Natural killer cell (primary cell): ENCODE measurements around the gene RNF213. TPM values are rescaled to one million over a fixed set of nuclear protein-coding genes. Genes with fewer than 3 reads are reported as not detected.

Experiments
- ATAC-seq, 3 donors: fragments of 150-1000 bp in 2 of 3; fragments of 200-7000 bp in 1 of 3; cut with Tn5 transposase; 1 replicate in 1 of 3; 2 replicates in 2 of 3; pipeline ENCODE4 v1.10.0; 2021; ENCODE audit warnings: mild to moderate bottlenecking in 2 of 3, moderate library complexity in 2 of 3
- DNase-seq, 2 donors: peaks; one replicate each; pipeline versions ENCODE4 v3.0.0 to v3.0.0-alpha.2; 2013 to 2021; ENCODE audit warnings: mixed read lengths in 1 of 2
- H3K27ac ChIP-seq: one replicate; pipeline ENCODE4 v1.5.1; 2013; ENCODE audit warnings: mild to moderate bottlenecking, low read length
- H3K27me3 ChIP-seq: one replicate; pipeline ENCODE4 v1.6.1; 2013; ENCODE audit warnings: low read length; ENCODE audit not compliant: control insufficient read depth, insufficient read depth
- H3K36me3 ChIP-seq: one replicate; pipeline ENCODE4 v1.6.1; 2013; ENCODE audit warnings: low read length; ENCODE audit not compliant: control insufficient read depth, insufficient read depth
- H3K4me1 ChIP-seq: one replicate; pipeline ENCODE4 v1.6.1; 2013; ENCODE audit warnings: low read length; ENCODE audit not compliant: control insufficient read depth, insufficient read depth
- H3K4me3 ChIP-seq: one replicate; pipeline ENCODE4 v1.5.1; 2013; ENCODE audit warnings: low read length
- H3K9me3 ChIP-seq: one replicate; pipeline ENCODE4 v1.6.1; 2013; ENCODE audit warnings: low read length; ENCODE audit not compliant: control insufficient read depth, insufficient read depth
- H3K27ac Mint-ChIP-seq, 2 donors: one replicate each; pipeline ENCODE4 v1.8.0; 2022; ENCODE audit warnings: mild to moderate bottlenecking in 2 of 2, mixed read lengths in 2 of 2, moderate library complexity in 1 of 2
- H3K27me3 Mint-ChIP-seq, 2 donors: one replicate each; pipeline ENCODE4 v1.8.0; 2022; ENCODE audit warnings: low read depth in 2 of 2, mixed read lengths in 2 of 2
- H3K36me3 Mint-ChIP-seq: one replicate; pipeline ENCODE4 v1.8.0; 2022; ENCODE audit warnings: mixed read lengths
- H3K4me1 Mint-ChIP-seq, 2 donors: one replicate each; pipeline ENCODE4 v1.8.0; 2022; ENCODE audit warnings: mixed read lengths in 2 of 2
- H3K4me3 Mint-ChIP-seq: one replicate; pipeline ENCODE4 v1.8.0; 2022; ENCODE audit warnings: mild to moderate bottlenecking, moderate library complexity, mixed read lengths
- H3K9me3 Mint-ChIP-seq, 2 donors: one replicate each; pipeline ENCODE4 v1.8.0; 2022; ENCODE audit warnings: mixed read lengths in 2 of 2
- CTCF ChIP-seq: fragments of 200-600 bp; IDR thresholded peaks from one replicate; pipeline ENCODE4 v1.8.0; 2022; ENCODE audit warnings: antibody characterized with exemption
- WGBS: methylation state at CpG from one replicate; pipeline ENCODE4 v1.1.7; 2013; ENCODE audit warnings: missing lambda C conversion rate; ENCODE audit not compliant: insufficient coverage; 5-methylcytosine and 5-hydroxymethylcytosine counted together
- intact Hi-C: fragments of 100-400 bp; cut with micrococcal nuclease; formaldehyde crosslinking; loops from one replicate; pipeline ENCODE4 v1.14.2; 2022
- total RNA-seq, 4 donors: library from RNA; stranded (reverse); fragments of 120-200 nt in 1 of 4; gene quantifications; one replicate each; pipeline versions ENCODE4 v1.2.3 to v1.2.4, GENCODE V29; 2013 to 2022

The RNF213 gene
- total RNA-seq, 3 donors from 2014 or later (not counting 1 experiment from before 2014, with no cell fraction given), result 929 to 1,120 (median 1,060) TPM

DNA sequence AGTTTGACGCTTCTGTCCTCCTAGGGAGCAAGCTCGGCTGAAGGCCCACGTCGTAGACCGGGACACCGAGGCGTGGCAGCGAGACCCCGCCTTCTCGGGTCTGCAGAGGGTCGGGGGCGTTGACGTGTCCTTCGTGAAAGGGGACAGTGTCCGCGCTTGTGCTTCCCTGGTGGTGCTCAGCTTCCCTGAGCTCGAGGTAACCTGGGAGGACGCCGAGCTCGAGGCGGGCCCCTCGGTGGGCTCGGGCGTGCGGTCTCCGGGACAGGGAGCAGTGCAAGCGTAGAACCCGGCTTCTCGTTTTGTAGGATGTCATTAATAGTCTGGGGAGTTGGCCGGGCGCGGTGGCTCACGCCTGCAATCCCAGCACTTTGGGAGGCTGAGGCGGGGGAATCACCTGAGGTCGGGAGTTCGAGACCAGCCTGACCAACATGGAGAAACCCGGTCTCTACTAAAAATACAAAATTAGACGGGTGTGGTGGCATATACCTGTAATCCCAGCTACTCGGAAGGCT, 155.0 kb downstream of the RNF213 start:
- Mint-ChIP-seq H3K27me3 (peaks cover 0 to 4% of the 10 kb centered on the region in 2 donors), H3K9me3 (no peaks in the 10 kb centered on the region), H3K36me3 (no peaks in the 10 kb centered on the region), H3K4me1 (peaks cover 16 to 38% of the 10 kb centered on the region in 2 donors), H3K4me3 (peak overlapping the region; percentile 92), H3K27ac (peak overlapping the region; percentile 78 to 84)
- intact Hi-C loops, result no loop called here
- no peak for TF ChIP-seq CTCF
- ATAC-seq, result no peak
- H3K4me3 ChIP-seq, result peak overlapping the region; percentile 91
- H3K27ac ChIP-seq, result peak overlapping the region; percentile 72
- WGBS, result 15% methylated on average over 39 of the region's 39 CpGs
- H3K4me1 ChIP-seq, result peaks cover 19% of the 10 kb centered on the region
- H3K27me3 ChIP-seq, result no peaks in the 10 kb centered on the region
- no peaks in the 10 kb centered on the region for H3K9me3 ChIP-seq
- no peak for DNase-seq
- H3K36me3 ChIP-seq, result no peaks in the 10 kb centered on the region

DNA sequence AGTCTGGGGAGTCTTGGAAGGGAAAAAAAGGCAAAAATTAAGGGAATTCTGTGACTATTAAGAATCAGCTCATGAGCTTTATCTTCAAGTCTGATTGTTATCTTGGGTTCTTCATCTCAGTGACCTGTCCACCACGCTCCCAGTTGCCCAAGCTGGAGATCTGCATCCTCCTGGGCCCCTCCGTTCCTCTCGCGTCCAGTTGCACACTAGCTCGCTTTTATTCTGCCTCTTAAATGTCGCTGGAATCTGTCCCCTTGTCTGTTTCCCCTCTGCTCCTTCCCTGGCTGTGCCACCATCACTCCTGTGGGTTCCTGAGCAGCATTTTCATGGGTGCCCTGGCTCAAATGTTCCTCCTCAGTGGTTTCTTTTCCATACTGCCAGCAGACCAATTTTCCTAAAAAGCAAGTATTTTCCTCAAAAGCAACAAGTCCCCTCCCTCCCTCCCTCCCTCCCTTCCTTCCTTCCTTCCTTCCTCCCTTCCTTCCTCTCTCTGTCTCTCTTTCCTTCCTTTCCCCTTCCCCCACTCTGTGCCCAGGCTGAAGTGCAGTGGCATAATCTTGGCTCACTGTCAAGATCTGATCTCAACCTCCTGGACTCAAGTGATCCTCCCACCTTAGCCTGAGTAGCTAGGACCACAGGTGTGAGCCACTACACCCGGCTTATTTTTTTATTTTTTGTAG, 155.7 kb downstream of the RNF213 start:
- intact Hi-C loops, result no loop called here
- Histone ChIP-seq H3K27ac (no peak overlapping the region), H3K4me3 (no peak overlapping the region), H3K4me1 (peaks cover 19% of the 10 kb centered on the region), H3K36me3 (no peaks in the 10 kb centered on the region), H3K27me3 (no peaks in the 10 kb centered on the region), H3K9me3 (no peaks in the 10 kb centered on the region)
- DNase-seq (no peak), ATAC-seq (no peak)
- WGBS, result 93% methylated on average over 7 of the region's 7 CpGs
- Mint-ChIP-seq H3K27ac (peak overlapping the region; percentile 78 to 84), H3K27me3 (peaks cover 0 to 4% of the 10 kb centered on the region in 2 donors), H3K36me3 (no peaks in the 10 kb centered on the region), H3K9me3 (no peaks in the 10 kb centered on the region), H3K4me1 (peaks cover 16 to 38% of the 10 kb centered on the region in 2 donors), H3K4me3 (peak overlapping the region; percentile 92)
- no peak for TF ChIP-seq CTCF

- intact Hi-C loops, result no loop called here
- Mint-ChIP-seq H3K27me3 (peaks cover 0 to 4% of the 10 kb centered on the region in 2 donors), H3K36me3 (no peaks in the 10 kb centered on the region), H3K4me1 (peaks cover 16 to 38% of the 10 kb centered on the region in 2 donors), H3K9me3 (no peaks in the 10 kb centered on the region), H3K27ac (peak overlapping the region; percentile 41 to 78), H3K4me3 (peak overlapping the region; percentile 66)
- 96% methylated on average over 6 of the region's 6 CpGs for WGBS
- no peak for TF ChIP-seq CTCF
- no peaks in the 10 kb centered on the region for H3K27me3 ChIP-seq
- DNase-seq (no peak), ATAC-seq (no peak)
- no peak overlapping the region for H3K4me3 ChIP-seq
- no peak overlapping the region for H3K27ac ChIP-seq
- no peaks in the 10 kb centered on the region for H3K36me3 ChIP-seq
- peaks cover 19% of the 10 kb centered on the region for H3K4me1 ChIP-seq
- H3K9me3 ChIP-seq, result no peaks in the 10 kb centered on the region
Measured at GRCh38 chr17:80416940-80417293, 156.3 kb downstream of the RNF213 start.
